ENCODE data around the gene TEX261.

GRCh38 chr2:70991142-70991541 is 3.5 kb downstream of the TEX261 start:
- no peak for TF ChIP-seq CTCF (IDR thresholded peaks at IDR 0.05)
- TF ChIP-seq POLR2A (IDR thresholded peaks at IDR 0.05) = no peak

Data from testis (tissue), 2 donors.